ENCODE measurements around the gene PAX6. TPM values are rescaled to one million over a fixed set of nuclear protein-coding genes. Genes with fewer than 3 reads are reported as not detected.

The PAX6 gene
- total RNA-seq, 2 experiments from 2014 or later: not detected

DNA sequence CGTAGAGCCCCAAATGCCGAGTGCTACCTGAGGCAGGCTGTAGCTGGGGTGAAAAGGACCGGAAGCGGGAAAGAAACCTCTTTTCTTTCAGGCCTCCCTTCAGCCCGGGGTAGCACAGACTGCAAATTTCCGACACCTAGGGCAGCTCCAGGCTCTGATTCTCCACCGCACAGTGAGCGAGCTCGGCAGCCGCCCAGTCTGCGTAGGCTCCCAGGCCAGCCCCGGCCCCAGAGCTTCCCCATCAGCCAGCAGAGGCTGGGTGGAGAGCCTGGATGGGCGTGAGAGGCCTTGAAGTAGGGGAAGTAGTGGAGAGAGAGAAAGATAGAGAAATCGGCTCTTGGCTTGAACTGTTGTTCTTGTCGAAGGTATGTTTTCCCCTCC lies 9.3 kb upstream of the PAX6 start:
- ChIA-PET CTCF (ENCODE audit: unreplicated experiment) (interaction anchor here (0.6 kb wide), 1 partner anchor 187 kb away, joined by 3 read pairs; no protein-coding TSS in a partner anchor), POLR2A (no interaction called here)
- Histone ChIP-seq H2AFZ (ENCODE audit: low read length) (no peak overlapping the region), H3K9me2 (ENCODE audit: insufficient read depth, low read length) (no peaks in the 10 kb centered on the region), H3K4me2 (ENCODE audit: low read length) (no peak overlapping the region), H3K9me3 (ENCODE audit: low read length) (no peaks in the 10 kb centered on the region), H3K79me2 (ENCODE audit: insufficient read depth, low read depth, low read length) (no peaks in the 10 kb centered on the region), H3K4me3 (ENCODE audit: low read depth, low read length, poor library complexity, severe bottlenecking) (no peak overlapping the region), H3K36me3 (ENCODE audit: insufficient read depth, low read length) (no peaks in the 10 kb centered on the region), H3K27ac (ENCODE audit: low read depth, low read length, poor library complexity, severe bottlenecking) (no peak overlapping the region), H3K4me1 (ENCODE audit: insufficient read depth, low read length, poor library complexity, severe bottlenecking) (no peaks in the 10 kb centered on the region), H4K20me1 (ENCODE audit: insufficient read depth, low read length) (no peaks in the 10 kb centered on the region)
- DNase-seq (ENCODE audit: low spot score): no peak
- intact Hi-C loops (cut with micrococcal nuclease; ENCODE audit: unreplicated experiment): no loop called here
- TF ChIP-seq, protein P1, sequence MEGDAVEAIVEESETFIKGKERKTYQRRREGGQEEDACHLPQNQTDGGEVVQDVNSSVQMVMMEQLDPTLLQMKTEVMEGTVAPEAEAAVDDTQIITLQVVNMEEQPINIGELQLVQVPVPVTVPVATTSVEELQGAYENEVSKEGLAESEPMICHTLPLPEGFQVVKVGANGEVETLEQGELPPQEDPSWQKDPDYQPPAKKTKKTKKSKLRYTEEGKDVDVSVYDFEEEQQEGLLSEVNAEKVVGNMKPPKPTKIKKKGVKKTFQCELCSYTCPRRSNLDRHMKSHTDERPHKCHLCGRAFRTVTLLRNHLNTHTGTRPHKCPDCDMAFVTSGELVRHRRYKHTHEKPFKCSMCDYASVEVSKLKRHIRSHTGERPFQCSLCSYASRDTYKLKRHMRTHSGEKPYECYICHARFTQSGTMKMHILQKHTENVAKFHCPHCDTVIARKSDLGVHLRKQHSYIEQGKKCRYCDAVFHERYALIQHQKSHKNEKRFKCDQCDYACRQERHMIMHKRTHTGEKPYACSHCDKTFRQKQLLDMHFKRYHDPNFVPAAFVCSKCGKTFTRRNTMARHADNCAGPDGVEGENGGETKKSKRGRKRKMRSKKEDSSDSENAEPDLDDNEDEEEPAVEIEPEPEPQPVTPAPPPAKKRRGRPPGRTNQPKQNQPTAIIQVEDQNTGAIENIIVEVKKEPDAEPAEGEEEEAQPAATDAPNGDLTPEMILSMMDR (conservative IDR thresholded peaks at IDR 0.05; ENCODE audit: low read length): no peak
- TF ChIP-seq EZH2phosphoT487 (IDR thresholded peaks at IDR 0.05; ENCODE audit: borderline replicate concordance, low read depth, low read length): no peak
- BruUV-seq (replicated peaks): no TSS peak

DNA sequence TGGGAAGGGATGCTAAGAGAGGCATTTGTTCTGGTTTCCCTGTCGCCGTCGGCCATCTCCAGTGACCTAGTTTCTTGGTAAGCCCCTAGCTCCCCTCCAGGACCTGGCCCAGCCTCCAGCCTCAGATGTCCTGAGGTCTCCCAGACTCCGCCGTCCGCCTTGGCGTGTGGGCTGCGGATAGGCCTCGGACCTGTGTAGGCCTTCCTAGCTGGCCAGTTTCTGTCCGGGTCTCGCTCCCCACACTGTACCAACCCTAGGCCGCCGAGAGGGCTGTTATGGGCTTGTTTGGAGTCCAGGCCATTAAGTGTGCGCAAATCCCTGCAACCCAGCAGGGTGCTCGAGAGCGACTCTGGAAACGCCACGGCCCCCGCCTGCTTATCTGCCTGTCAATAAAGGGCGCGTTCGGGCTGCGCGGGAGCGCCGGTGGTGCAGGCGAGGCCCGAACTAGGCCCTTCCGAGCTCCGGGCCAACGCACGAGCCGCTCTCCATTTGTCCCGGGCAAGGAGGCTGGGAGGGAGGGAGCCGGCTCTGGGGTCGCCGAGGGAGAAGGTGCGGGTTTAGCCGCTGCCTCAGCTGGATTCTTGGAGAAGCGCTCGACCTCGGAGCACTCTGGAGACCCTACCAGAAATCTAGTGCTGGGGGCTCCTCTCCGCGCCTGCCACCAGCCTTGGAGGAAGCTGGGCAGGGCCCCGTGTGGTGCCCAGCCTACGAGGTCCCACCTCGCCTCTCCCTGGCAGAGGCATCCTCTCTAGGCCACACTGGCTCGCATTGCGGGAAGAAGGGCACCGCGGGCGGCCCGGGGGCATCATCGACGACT lies 8.7 kb upstream of the PAX6 start:
- BruUV-seq (replicated peaks): no TSS peak
- intact Hi-C loops (cut with micrococcal nuclease; ENCODE audit: unreplicated experiment): no loop called here
- Histone ChIP-seq H2AFZ (ENCODE audit: low read length) (no peak overlapping the region), H3K79me2 (ENCODE audit: insufficient read depth, low read depth, low read length) (no peaks in the 10 kb centered on the region), H3K36me3 (ENCODE audit: insufficient read depth, low read length) (no peaks in the 10 kb centered on the region), H3K9me3 (ENCODE audit: low read length) (no peaks in the 10 kb centered on the region), H3K4me2 (ENCODE audit: low read length) (no peak overlapping the region), H3K27ac (ENCODE audit: low read depth, low read length, poor library complexity, severe bottlenecking) (no peak overlapping the region), H3K4me1 (ENCODE audit: insufficient read depth, low read length, poor library complexity, severe bottlenecking) (no peaks in the 10 kb centered on the region), H4K20me1 (ENCODE audit: insufficient read depth, low read length) (no peaks in the 10 kb centered on the region), H3K9me2 (ENCODE audit: insufficient read depth, low read length) (no peaks in the 10 kb centered on the region), H3K4me3 (ENCODE audit: low read depth, low read length, poor library complexity, severe bottlenecking) (no peak overlapping the region)
- TF ChIP-seq, protein P1 (conservative IDR thresholded peaks at IDR 0.05; ENCODE audit: low read length): no peak
- no peak for TF ChIP-seq EZH2phosphoT487 (IDR thresholded peaks at IDR 0.05; ENCODE audit: borderline replicate concordance, low read depth, low read length)
- CTCF ChIA-PET (ENCODE audit: unreplicated experiment): interaction anchor here (0.6 kb wide), 1 partner anchor 187 kb away, joined by 3 read pairs; no protein-coding TSS in a partner anchor
- no peak for DNase-seq (ENCODE audit: low spot score)
- POLR2A ChIA-PET: no interaction called here

DNA sequence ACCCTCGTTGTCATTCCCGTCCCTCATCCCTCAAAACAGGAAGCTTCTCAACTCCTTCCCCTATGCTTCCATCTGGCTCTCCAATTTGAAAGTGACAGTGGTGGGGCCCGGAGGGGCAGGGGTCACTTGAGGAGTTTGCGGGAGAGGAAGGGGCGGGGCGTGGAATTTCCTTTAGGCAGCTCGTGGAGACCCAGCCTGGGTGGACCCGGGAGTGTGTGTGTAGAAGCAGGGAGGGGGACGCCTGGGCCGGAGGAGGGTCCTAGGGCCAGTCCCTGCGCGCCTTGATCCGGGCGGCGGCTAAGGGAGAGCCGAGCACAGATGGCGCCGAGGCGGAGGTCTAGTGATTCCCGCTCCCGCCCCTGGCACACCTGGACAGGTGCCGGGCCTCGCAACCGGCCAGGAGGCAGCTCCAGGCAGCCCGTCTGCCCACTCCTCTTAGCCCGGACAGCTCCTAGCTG lies 7.8 kb upstream of the PAX6 start:
- Histone ChIP-seq H3K36me3 (ENCODE audit: insufficient read depth, low read length) (no peaks in the 10 kb centered on the region), H2AFZ (ENCODE audit: low read length) (no peak overlapping the region), H3K9me3 (ENCODE audit: low read length) (no peaks in the 10 kb centered on the region), H3K79me2 (ENCODE audit: insufficient read depth, low read depth, low read length) (no peaks in the 10 kb centered on the region), H4K20me1 (ENCODE audit: insufficient read depth, low read length) (no peaks in the 10 kb centered on the region), H3K9me2 (ENCODE audit: insufficient read depth, low read length) (no peaks in the 10 kb centered on the region), H3K4me1 (ENCODE audit: insufficient read depth, low read length, poor library complexity, severe bottlenecking) (no peaks in the 10 kb centered on the region), H3K27ac (ENCODE audit: low read depth, low read length, poor library complexity, severe bottlenecking) (no peak overlapping the region), H3K4me2 (ENCODE audit: low read length) (no peak overlapping the region), H3K4me3 (ENCODE audit: low read depth, low read length, poor library complexity, severe bottlenecking) (no peak overlapping the region)
- no peak for DNase-seq (ENCODE audit: low spot score)
- no TSS peak for BruUV-seq (replicated peaks)
- ChIA-PET CTCF (ENCODE audit: unreplicated experiment) (no interaction called here), POLR2A (interaction anchor here (0.7 kb wide), 1 partner anchor 529 kb away, joined by 3 read pairs; no protein-coding TSS in a partner anchor)
- no peak for TF ChIP-seq EZH2phosphoT487 (IDR thresholded peaks at IDR 0.05; ENCODE audit: borderline replicate concordance, low read depth, low read length)
- TF ChIP-seq, protein P1 (conservative IDR thresholded peaks at IDR 0.05; ENCODE audit: low read length): no peak
- intact Hi-C loops (cut with micrococcal nuclease; ENCODE audit: unreplicated experiment): no loop called here

Measured in OCI-LY7 (cell line).